Amniotic epithelial cell (primary cell): ENCODE data around the gene C1D.
"Not testable (repeated sequence)": the region's sequence is repeated elsewhere in the genome, so short reads cannot be mapped to it uniquely, and the experiment has no call there.

Experiments
- DNase-seq: peaks from one replicate; pipeline ENCODE4 v3.0.0-alpha.2; 2010; ENCODE audit warnings: low read depth

C1D gene

GRCh38 chr2:67999332-67999731 lies 63.5 kb downstream of the C1D start:
- DNase-seq: no peak

DNA sequence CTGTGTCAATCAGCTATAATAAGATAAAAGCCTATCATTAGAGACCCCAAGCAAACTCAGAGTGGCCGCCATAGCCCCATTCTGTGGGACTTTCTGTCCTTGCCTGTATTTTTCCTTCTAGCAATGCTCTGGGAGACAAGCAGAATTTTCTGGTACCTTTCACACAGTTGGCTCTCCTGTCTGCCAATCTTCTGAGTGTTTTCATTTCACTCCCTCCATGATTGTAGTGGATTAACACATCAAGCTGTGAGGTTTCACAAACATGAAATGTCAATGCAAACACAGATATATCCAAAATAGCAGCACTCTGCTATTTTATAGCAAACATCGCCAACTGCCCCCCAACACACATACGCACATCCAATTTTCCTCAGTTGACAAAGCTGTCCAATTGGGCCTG lies 64.9 kb downstream of the C1D start:
- DNase-seq: no peak

DNA sequence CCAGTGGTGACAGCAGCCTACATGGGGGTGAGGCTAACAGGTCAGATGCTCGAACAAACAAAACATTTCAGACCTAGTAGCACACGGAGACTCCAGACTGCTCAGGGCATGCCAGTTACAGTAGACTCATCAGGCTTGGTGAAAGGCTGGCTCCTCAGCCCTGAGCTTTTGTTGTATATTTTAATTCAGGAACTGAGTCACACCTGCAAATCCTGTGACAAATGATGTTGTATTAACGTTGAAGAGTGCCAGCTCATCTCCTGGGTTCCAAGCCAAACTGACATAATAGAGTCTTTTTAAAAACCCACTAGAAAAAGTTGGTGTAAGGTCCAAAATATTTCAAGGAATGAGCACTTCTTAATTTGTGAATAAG lies 65.3 kb downstream of the C1D start:
- DNase-seq: peak; percentile 24

DNA sequence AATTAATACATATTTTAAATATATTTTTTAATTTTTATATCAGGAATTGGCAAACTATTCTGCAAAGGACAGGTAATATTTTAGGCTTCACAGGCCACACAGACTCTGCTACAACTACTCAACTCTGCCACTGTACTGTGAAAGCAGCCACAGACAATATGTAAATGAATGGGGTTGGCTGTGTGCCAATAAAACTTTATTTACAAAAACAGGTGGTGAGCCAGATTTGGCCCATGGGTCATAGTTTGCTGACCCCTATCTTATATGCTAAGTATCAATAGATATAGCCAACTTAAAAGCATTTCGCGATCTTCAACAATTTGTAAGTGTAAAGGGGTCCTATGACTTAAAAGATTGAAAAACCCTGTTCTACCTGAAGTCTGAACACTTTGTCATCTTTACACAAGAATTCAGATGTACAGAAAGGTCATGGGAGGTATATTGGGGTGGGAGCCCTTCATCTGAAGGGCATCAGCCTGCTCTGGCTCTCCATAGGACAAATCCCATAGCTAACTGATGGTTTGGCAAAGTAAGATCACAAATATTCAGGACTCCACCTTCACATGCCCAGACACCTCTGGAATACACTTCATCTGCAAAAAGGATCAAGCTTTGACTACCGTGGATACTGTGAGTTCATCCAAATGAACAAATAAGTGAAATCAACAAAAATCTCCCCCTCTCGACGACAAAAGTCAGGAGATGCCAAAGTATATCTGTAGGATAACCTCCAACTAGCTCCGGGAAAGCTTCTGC lies 65.9 kb downstream of the C1D start:
- DNase-seq: no peak

GRCh38 chr2:67994716-67995115 lies 68.1 kb downstream of the C1D start:
- no peak for DNase-seq

GRCh38 chr2:67994069-67994468 lies 68.7 kb downstream of the C1D start:
- not testable (repeated sequence) for DNase-seq

- no peak for DNase-seq
These were observed 69.5 kb downstream of the C1D start for GRCh38 chr2:67993329-67993728.

DNA sequence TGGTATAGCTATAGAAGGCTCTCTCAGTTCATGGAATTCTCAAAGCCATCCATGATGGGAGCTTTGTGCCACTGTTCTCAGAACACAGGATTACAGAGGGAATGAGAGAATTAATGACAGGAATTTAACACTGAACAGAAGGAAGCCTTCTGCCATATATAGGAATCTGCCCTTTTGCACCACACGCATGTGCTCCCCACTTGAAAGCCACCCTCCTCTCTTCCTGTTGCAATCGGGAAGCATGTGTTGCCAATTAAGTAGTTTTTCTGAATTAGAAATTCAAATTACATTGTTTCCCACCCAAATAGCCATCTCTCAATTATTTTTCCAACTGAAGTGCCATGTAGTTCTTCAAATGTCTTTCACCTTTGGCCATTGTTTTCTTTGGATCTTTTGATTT lies 71.3 kb downstream of the C1D start:
- no peak for DNase-seq
